ENCODE results near the gene KIRREL2. TPM values are rescaled to one million over a fixed set of nuclear protein-coding genes. Genes with fewer than 3 reads are reported as not detected.

KIRREL2 gene
- 0.15 TPM in 1 of 2 replicates, not detected in the other for total RNA-seq

DNA sequence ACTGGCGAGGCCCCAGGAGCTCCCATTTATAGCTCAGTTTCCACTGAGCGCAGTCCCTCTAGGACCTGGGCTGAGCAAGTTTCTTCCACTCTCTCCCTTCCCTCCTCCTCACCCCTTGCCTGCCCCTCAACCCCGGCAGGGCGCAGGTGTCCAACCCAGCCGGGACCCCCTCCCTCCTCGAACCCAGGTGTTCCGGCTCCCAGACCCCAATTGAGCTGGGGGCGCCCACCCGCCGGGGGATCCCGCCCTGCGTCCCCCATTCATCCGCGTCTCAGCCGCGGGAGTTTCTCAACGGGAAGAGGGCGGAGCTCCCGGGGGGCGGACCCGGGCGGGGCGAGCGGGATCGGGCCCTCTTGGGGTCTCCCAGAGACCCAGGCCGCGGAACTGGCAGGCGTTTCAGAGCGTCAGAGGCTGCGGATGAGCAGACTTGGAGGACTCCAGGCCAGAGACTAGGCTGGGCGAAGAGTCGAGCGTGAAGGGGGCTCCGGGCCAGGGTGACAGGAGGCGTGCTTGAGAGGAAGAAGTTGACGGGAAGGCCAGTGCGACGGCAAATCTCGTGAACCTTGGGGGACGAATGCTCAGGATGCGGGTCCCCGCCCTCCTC, at the start of gene KIRREL2:
TSS of gene KIRREL2 (plus strand) at position 366 of the 604 bp plus-strand sequence. CDS start at position 575, 209 bp downstream.

DNA sequence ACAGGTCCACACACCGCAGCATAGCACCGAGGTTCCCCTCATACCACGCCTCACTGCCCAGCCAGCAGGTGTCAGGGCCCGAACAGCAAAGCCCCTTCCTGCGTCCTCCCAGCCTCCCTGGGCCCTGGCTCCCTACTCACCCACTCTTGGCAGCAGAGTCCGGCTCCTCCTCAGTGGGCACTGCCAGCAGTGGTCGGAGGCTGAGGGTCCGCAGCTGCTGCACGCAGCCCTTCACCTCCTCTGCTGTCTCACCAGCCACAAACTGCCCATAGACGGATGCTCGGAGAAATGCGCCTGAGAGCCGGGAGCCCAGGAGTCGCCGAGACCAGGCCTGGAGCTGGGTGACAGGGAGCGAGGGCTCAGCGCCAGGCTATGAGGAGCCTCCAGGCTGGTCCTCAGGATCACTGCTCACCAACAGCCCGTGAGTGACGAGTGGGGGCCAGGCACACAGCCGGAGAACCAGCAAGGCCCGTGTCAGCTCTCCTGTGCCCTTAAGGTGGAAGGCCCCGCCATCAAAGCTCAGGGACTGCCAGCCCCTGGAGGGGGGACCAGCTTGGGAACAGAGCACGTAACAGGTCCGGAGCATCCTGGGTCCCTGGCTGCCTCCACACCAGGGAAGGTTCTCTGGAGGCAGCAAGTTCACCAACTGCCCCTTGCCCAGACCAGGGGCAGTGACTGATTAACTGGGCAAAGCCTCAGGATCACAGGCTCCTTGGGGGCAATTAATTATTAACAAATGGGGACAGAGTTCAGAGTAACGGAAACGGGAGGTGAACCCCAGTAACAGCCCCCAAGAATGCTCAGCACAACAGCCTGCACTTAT, 44.3 kb upstream of the KIRREL2 start, which contains the start of gene PRODH2:
TSS of gene PRODH2 (minus strand) at position 626 of the 823 bp plus-strand sequence. CDS start at position 586, 40 bp downstream.

DNA sequence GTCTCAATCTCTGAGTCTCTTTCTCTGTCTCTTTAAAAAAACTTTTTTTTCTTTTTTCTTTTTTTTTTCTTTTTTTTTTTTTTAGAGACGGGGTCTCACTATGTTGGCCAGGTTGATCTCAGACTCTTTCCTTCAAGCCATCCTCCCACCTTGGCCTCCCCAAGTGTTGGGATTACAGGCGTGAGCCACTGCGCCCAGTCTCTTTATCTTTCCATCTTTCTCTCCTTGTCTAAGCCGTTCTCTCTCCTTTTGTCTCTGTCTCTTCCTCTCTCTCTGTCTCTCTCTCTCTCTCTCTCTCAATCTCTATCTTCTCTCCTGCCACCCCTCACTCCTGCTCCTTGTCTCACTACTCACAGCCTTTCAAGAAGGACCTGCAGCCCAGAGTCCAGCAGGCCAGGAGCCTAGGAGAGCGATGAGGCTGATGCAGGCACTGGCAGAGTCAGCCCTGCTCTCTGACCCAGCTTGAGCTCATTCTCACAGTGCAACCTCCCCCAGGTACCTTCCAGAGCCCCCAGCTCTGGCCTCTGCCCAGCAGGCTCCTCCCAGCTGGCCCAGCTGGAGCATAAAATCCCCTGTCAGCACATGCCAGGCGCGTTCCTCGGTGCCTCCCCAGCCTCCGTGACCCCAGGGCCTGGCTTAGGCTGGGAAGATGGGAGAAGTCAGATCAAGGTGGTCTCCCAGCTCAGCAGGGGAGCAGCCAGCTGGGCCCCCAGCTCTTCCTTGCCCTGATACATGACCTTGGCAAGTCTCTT, 4.5 kb upstream of the KIRREL2 start, which contains the start of gene NPHS1:
TSS of gene NPHS1 (minus strand) at position 476 of the 752 bp plus-strand sequence. CDS start 667 bp downstream, outside the sequence.

DNA sequence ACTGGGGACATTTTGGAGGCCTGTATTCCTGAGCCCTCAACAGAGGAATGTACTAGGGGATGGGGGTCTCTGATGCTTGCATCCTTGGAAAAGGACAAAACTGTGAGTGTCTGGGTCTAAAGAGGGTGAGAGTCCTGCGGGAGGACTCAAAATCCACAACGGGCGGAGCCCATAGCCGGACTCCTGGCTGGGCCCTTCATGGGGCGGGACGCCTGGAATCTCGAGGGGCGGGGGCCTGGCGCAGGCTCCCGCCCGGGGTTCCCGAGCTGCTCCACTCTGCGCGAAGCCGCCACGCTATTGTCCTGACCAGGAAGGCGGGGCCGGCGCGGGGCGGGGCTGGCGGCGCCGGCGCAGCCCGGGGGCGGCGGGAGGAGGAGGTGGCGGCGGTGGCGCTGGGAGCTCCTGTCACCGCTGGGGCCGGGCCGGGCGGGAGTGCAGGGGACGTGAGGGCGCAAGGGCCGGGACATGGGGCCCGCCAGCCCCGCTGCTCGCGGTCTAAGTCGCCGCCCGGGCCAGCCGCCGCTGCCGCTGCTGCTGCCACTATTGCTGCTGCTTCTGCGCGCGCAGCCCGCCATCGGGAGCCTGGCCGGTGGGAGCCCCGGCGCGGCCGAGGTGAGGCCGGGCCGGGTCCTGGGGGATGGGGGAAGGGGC, 11.6 kb downstream of the KIRREL2 start, which contains the start of gene APLP1:
TSS of gene APLP1 (plus strand) at position 403 of the 651 bp plus-strand sequence. CDS start at position 466, 63 bp downstream.

DNA sequence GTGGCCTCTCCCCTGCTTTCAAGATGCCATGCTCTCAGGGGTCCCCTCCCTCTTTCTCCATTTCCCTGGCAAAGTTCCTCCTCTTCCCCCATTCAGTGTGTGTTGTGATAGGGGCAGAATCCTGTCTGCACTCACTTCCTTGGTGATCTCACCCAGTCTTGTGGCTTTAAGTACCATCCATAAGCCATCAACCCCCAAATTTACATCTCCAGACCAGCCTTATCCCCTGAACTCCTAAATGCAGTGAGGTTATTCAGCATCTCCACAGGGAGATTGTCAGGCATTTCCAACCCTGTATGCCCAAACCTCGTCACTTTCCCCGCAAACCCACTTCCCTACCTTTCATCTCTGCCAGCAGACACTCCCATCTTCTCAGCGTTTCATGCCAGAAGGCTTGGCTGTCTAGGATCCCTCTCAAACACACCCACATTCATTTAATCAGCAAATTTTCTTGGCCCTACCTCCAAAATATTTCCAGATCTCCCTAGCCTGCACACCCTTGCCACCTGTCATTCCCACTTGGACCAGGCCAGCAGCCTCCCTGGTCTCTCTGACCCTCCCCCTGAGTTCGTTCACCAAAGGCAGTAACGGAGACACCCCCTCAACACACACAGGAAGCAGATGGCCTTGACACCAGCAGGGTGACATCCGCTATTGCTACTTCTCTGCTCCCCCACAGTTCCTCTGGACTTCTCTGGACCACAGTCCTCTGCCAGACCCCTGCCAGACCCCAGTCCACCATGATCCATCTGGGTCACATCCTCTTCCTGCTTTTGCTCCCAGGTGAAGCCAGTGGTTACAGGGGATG, 45.3 kb downstream of the KIRREL2 start, which contains the start of gene HCST:
TSS of gene HCST (plus strand) at position 676 of the 808 bp plus-strand sequence. CDS start at position 741, 65 bp downstream.

DNA sequence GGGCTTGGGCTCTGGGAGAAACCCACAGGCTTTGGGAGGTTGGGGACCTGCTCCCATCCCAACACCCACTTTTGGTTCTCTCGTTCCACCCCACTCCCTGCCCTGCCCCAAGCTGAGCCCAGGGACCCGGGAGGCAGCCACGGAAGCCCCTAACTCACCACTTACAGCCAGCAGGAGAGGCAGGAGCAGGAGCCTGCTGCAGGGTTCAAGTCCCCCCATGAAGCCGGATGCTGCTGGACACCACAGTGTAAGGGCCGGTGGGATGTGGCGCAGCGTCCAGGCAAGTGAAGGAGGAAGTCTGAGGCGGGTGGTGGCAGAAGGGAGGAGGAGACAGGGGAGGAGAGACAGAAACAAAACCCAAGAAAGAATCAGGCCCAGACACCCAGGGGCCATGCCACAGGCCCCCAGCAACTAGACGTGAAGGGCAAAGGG, 51.3 kb downstream of the KIRREL2 start, which contains the start of gene TYROBP:
TSS of gene TYROBP (minus strand) at position 286 of the 432 bp plus-strand sequence. CDS start at position 219, 67 bp downstream.

Other genes starting within 250 kb of the KIRREL2 start
- gene HAUS5, start 244.2 kb upstream of the KIRREL2 start, total RNA-seq = 6.8 and 9.9 TPM in 2 replicates
- gene RBM42, start 227.9 kb upstream of the KIRREL2 start, total RNA-seq = 48.3 and 53.3 TPM in 2 replicates
- 0.30 TPM in 1 of 2 replicates, not detected in the other for gene ETV2, start 215.2 kb upstream of the KIRREL2 start, total RNA-seq
- 282 and 403 TPM in 2 replicates for gene COX6B1, start 208.6 kb upstream of the KIRREL2 start, total RNA-seq
- not detected in 2 replicates for gene UPK1A, start 190.4 kb upstream of the KIRREL2 start, total RNA-seq
- gene ZBTB32, start 152.4 kb upstream of the KIRREL2 start, total RNA-seq = not detected in 2 replicates
- 3.6 and 7.0 TPM in 2 replicates for gene KMT2B, start 138.9 kb upstream of the KIRREL2 start, total RNA-seq
- 0.91 and 4.2 TPM in 2 replicates for gene IGFLR1, start 114.5 kb upstream of the KIRREL2 start, total RNA-seq
- gene U2AF1L4, start 111.5 kb upstream of the KIRREL2 start, total RNA-seq = 3.9 and 14.0 TPM in 2 replicates
- gene PSENEN, start 111.3 kb upstream of the KIRREL2 start, total RNA-seq = 14.0 and 15.2 TPM in 2 replicates
- 5.2 and 9.0 TPM in 2 replicates for gene LIN37, start 108.3 kb upstream of the KIRREL2 start, total RNA-seq
- gene HSPB6, start 99.9 kb upstream of the KIRREL2 start, total RNA-seq = 0.65 and 3.0 TPM in 2 replicates
- 2.6 and 4.0 TPM in 2 replicates for gene PROSER3, start 98.7 kb upstream of the KIRREL2 start, total RNA-seq
- gene ARHGAP33, start 81.3 kb upstream of the KIRREL2 start, total RNA-seq = 2.6 and 4.0 TPM in 2 replicates
- gene PRODH2, start 44.1 kb upstream of the KIRREL2 start, total RNA-seq = not detected in 2 replicates
- gene NPHS1, start 4.4 kb upstream of the KIRREL2 start, total RNA-seq = not detected in 2 replicates
- gene APLP1, start 11.7 kb downstream of the KIRREL2 start, total RNA-seq = 1.2 and 5.5 TPM in 2 replicates
- gene NFKBID, start 43.6 kb downstream of the KIRREL2 start, total RNA-seq = 1.6 and 17.5 TPM in 2 replicates
- not detected in 2 replicates for gene HCST, start 45.6 kb downstream of the KIRREL2 start, total RNA-seq
- gene TYROBP, start 51.4 kb downstream of the KIRREL2 start, total RNA-seq = not detected in 2 replicates
- 1.3 and 2.4 TPM in 2 replicates for gene LRFN3, start 79.5 kb downstream of the KIRREL2 start, total RNA-seq
- 10.9 and 18.2 TPM in 2 replicates for gene SDHAF1, start 138.3 kb downstream of the KIRREL2 start, total RNA-seq
- gene SYNE4, start 151.9 kb downstream of the KIRREL2 start, total RNA-seq = not detected in 2 replicates
- gene ALKBH6, start 157.3 kb downstream of the KIRREL2 start, total RNA-seq = 12.3 and 22.2 TPM in 2 replicates
- 1.8 and 1.9 TPM in 2 replicates for gene CLIP3, start 176.0 kb downstream of the KIRREL2 start, total RNA-seq
- gene THAP8, start 197.4 kb downstream of the KIRREL2 start, total RNA-seq = 0.65 and 1.2 TPM in 2 replicates
- 4.2 and 7.0 TPM in 2 replicates for gene WDR62, start 198.0 kb downstream of the KIRREL2 start, total RNA-seq

Data from epithelial cell of umbilical artery (primary cell).